Measurements from ENCODE around the gene TDG.
A peak's percentile ranks its signal among the peaks of the same experiment; 100 is the strongest.
"Not testable (repeated sequence)": the region's sequence is repeated elsewhere in the genome, so short reads cannot be mapped to it uniquely, and the experiment has no call there.

Gene TDG

GRCh38 chr12:103960616-103961227 is 5.0 kb upstream of the TDG start:
- DNase-seq: peak; percentile 29

DNA sequence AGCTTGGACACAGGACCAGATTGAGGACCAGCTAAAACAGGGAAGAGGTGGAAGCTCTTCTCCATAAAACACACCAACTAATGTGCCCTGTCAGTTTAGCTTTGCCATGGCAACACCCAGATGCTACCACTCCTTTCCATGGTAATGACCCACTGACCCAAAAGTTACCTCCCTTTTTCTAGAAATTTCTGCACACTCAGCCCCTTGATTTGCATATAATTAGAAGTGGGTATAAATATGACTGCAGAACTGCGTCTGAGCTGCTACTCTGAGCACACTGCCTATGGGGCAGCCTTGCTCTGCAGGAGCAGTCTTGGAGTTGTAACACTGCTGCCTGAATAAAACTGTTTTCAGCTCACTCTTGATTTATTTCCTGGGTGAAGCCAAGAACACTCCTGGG is 3.2 kb upstream of the TDG start:
- no peak for DNase-seq

DNA sequence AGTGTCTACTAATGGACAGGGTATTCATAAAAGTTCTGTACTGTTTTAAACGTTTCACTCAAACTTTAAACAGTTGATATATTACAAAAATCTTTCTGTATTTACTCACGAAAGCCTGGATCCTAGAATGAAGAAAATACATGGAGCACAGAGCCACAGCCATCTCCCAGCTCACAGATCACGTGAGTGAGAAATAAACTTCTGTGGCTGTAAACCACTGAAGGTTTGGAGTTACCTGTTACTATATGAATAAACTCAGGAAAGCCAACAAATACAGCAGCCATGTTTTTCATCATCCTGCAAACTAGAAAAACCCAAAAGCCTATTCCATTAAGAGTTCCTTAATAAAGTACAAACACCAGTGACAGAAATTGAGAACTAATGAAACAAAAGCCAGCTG is 867 bp upstream of the TDG start:
- DNase-seq: no peak

DNA sequence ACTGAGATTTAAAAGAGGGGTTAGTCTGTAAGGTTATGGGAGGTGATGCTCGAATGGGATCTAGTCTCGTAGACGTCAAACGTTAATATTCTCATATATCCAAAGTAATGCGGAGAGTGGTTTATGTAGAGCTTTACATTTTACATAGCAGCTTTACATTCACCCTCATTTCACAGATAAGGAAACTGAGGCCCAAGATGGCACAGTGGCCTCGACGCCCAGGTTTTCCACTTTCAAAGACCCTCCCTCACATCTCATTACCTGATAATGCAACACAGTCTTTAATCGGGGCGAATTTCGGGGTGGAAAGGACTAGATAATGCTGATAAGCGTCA is 450 bp upstream of the TDG start:
- no peak for DNase-seq

GRCh38 chr12:103966736-103967135 is 1.1 kb downstream of the TDG start:
- DNase-seq: no peak

DNA sequence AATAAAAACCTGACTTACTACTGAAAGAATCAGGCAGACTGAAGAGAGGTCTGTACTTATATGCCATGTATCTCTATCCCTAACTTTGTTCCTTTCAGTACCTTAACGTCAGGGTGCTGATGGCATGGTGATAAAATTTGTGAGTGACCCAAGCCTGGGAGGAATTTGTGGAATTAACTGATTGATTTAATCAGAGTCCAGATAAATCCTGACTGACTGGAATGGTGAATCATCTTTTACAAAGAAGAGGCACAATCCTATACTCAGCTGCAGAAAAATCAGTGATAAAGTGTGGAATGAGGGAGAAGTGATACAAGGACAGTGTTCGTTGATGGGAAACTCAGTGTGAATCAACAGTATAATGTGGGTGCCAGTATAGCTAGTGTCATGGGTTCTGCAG is 3.7 kb downstream of the TDG start:
- DNase-seq: no peak

GRCh38 chr12:103973909-103974308 is 8.2 kb downstream of the TDG start:
- no peak for DNase-seq

DNA sequence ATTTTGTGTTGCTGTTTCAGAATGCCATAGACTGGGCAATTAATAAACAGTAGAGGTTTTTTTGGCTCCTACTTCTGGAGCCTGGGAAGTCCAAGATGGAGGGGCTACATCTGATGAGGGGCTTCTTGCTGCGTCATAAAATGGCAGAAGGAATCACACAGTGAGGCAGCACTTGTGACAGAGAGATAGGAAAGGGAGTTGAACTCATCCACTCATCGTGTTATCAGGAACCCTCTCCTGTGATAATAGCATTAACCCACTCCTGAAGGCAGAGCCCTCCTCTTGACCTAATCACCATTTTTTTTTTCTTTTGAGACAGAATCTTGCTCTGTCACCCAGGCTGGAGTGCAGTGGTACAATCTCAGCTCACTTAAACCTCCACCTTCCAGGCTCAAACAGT is 9.7 kb downstream of the TDG start:
- DNase-seq: no peak

GRCh38 chr12:103978384-103978982 is 12.8 kb downstream of the TDG start:
- DNase-seq: no peak

DNA sequence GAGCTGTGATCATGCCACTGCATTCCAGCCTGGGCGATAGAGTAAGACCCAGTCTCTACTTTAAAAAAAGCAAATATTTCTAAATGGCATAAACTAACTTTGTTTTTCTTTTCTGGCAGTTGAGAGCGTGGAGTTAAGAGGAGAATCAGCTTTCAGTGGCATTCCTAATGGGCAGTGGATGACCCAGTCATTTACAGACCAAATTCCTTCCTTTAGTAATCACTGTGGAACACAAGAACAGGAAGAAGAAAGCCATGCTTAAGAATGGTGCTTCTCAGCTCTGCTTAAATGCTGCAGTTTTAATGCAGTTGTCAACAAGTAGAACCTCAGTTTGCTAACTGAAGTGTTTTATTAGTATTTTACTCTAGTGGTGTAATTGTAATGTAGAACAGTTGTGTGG is 21.2 kb downstream of the TDG start:
- no peak for DNase-seq

- no peak for DNase-seq
Measured at GRCh38 chr12:103994235-103994634, 28.6 kb downstream of the TDG start.

- DNase-seq: no peak
Measured at GRCh38 chr12:103996595-103996994, 30.9 kb downstream of the TDG start.

DNA sequence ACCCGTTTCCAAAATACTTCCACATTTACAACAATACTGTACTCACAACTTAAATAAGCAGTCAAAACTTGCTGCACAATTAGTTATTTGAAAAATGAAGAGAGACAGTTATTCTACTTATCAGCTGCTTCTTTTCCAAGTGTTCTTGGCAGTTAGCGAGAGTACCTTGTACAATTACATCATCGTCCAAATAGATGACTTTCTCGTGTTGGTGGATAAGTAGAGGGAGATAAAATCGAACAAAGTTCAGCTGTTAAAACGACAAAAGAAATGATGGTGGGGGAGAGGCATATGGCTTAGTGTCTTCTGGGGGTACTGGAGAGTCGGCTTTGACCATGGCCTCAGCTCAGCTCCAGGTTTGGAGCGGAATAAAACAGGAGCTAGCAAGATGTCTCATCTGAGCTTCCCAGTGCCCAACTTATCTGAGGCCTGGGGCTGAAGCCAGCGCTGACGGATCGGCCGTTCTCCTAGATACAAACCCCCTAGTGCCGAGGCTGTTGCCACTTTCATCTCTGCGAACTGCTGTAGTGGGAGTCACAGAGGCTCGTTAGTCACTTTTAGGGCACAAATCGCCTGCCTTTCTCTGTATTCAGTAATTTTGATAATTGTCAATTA is 31.7 kb downstream of the TDG start:
- DNase-seq: no peak

GRCh38 chr12:103998976-103999375 is 33.3 kb downstream of the TDG start:
- peak; percentile 51 for DNase-seq

GRCh38 chr12:104000807-104001434 is 35.2 kb downstream of the TDG start:
- no peak for DNase-seq

DNA sequence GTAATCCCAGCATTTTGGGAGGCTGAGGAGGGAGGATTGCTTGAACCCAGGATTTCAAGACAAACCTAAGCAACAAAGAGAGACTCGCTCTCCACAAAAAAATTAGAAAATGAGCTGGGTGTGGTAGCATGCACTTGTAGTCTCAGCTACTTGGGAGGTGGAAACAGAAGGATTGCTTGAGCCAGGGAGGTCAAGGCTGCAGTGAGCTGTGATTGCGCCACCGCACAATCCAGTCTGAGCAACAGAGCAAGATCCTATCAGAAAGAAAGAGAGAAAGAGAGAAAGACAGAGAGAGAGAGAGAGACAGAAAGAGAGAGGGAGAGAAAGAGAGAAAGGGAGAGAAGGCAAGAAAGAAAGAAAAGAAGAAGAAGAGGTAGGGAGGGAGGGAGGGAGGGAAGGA is 37.0 kb downstream of the TDG start:
- DNase-seq: no peak

GRCh38 chr12:104003596-104003995 is 37.9 kb downstream of the TDG start:
- no peak for DNase-seq

DNA sequence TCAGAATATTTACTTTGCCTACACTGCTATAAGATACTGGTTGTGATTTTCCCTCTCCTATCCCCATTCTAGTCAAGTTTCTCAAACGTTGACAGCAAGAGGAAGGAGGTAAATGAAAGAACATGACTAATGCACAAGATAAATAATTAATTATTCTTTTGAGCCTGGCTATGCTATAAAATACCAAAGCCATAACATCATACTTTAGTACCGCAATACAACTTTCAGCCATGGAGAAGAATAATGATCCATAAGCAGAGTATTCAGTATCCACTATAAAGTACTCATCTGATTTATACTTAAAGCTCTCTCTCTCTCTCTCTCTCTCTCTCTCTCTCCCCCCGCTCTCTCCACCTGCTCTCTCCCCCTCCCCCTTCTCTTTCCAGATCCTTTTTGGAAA is 41.3 kb downstream of the TDG start:
- DNase-seq: no peak

GRCh38 chr12:104010121-104010520 is 44.4 kb downstream of the TDG start:
- DNase-seq: no peak

DNA sequence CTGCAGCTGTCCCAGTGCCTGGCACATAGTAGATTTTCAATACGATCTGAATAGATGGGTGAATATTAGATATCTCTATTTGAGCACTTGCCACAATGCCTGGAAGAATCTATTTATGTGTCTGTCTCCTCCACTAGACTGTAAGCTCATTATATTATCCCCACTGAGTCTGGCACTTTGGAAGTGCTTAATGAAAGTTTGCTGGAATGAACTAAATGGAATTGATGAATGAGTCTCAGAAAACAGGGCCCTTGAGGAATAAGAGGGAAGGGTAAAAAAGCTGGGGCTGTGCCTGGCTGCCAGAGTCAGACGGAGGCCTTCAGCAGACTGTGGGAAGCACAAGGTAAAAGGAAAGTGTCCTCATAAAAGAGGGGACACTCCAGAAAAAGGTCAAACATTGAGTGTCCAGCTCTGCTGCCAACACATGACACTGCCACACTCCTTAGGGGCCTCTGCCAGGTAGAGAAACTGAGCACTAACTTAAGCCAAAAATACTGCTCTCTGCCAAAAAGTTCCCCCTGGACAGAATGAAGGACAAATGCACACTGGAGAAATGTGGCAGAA is 45.0 kb downstream of the TDG start:
- no peak for DNase-seq

GRCh38 chr12:104011253-104011652 is 45.6 kb downstream of the TDG start:
- no peak for DNase-seq

DNA sequence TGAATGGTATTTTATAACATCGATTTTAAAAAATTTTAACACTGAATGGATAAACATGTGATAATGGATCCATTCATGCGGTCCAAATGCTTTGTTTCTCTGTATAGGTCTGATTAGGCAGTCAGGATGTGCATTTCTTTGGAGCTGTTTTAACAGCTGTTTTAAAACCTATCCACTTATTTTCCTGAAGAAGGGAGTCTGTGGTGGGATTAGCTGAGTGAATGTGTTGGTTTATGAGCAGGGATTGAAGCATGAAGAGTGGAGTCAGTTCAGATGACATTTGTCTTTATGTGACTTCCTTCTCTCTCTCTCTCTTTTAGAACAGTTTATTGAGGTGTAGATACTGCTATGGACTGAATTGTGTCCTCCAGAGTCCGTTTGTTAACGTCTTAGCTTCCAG is 46.7 kb downstream of the TDG start:
- DNase-seq: no peak

- DNase-seq: not testable (repeated sequence)
Measured at GRCh38 chr12:104021862-104022261, 56.2 kb downstream of the TDG start.

DNA sequence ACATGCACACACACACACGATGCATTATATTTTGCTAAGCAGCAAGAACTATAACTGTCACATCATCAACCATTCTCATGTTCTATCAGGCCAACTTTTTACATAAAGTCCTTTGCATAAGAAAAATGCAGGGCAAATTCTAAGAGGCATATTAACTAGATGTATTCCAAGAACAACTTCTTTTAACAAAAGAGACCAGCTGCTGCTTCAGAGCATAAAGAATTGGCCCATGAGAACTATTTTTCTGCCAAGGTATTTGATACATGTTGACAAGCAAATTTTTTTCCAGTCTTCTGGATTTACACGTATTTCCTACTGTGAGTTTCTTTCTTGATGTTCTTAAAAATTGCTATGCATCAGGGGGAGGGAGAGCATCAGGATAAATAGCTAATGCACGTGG is 57.1 kb downstream of the TDG start:
- no peak for DNase-seq
